Neural progenitor cell (in vitro differentiated cells): Measurements from ENCODE around the gene PSENEN.

Experiments used
- CTCF ChIP-seq: fragments of 200-600 bp; sonication (generic); IDR thresholded peaks from 2 replicates; pipeline ENCODE4 v1.5.1; 2017; ENCODE audit warnings: antibody characterized with exemption, mild to moderate bottlenecking
- EZH2 ChIP-seq: fragments of 200-600 bp; sonication (generic); IDR thresholded peaks from 2 replicates; pipeline ENCODE4 v1.6.1; 2017; ENCODE audit warnings: antibody characterized with exemption, mild to moderate bottlenecking, moderate library complexity
- EZH2phosphoT487 ChIP-seq: fragments of 200-600 bp; sonication (generic); IDR thresholded peaks from 2 replicates; pipeline ENCODE4 v1.6.1; 2017; ENCODE audit warnings: antibody characterized with exemption

- TF ChIP-seq CTCF (no peak), EZH2phosphoT487 (no peak), EZH2 (no peak)
Observed at GRCh38 chr19:35745328-35746086, at the start of gene PSENEN, which contains the start of gene U2AF1L4.
